ENCODE data around the gene MISP3. TPM values are rescaled to one million over a fixed set of nuclear protein-coding genes. Genes with fewer than 3 reads are reported as not detected.
A peak's percentile ranks its signal among the peaks of the same experiment; 100 is the strongest.
"Not testable (repeated sequence)": the region's sequence is repeated elsewhere in the genome, so short reads cannot be mapped to it uniquely, and the experiment has no call there.

The MISP3 gene
- total RNA-seq, 3 donors from 2014 or later: 4.6 to 6.4 (median 5.0) TPM

DNA sequence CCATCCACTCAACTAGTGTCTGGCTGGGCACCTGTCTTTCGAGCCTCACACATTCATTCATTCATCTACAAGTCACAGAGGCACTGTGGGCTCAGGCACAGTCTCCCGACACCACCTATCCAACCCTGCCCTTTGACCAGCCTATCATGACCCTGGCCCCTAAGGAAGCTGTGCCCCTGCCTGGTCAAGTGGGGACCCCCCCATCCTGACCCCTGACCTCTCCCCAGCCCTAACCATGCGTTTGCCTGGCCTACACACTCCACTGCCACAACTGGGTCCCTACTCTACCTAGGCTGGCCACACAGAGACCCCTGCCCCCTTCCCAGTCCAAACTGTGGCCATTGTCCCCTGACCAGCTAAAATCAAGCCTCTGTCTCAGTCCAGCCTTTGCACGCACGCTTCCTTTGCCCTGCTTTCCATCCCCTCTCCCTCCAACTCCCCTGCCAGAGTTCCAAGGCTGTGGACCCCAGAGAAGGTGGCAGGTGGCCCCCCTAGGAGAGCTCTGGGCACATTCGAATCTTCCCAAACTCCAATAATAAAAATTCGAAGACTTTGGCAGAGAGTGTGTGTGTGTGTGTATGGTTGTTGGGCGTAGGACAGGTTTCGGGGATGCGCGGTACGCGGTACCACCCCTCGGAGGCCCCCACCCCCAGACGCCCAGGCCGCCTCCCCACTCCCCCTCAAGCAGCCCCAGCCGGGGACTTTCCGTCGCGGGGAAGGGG, 41.4 kb upstream of the MISP3 start:
- H3K4me3 ChIP-seq: peak overlapping the region; percentile 57 to 78 (median 66)
- TF ChIP-seq POLR2A (IDR thresholded peaks at IDR 0.05): no peak
- no peak for TF ChIP-seq POLR2AphosphoS5 (IDR thresholded peaks at IDR 0.05)
- TF ChIP-seq, protein P1, sequence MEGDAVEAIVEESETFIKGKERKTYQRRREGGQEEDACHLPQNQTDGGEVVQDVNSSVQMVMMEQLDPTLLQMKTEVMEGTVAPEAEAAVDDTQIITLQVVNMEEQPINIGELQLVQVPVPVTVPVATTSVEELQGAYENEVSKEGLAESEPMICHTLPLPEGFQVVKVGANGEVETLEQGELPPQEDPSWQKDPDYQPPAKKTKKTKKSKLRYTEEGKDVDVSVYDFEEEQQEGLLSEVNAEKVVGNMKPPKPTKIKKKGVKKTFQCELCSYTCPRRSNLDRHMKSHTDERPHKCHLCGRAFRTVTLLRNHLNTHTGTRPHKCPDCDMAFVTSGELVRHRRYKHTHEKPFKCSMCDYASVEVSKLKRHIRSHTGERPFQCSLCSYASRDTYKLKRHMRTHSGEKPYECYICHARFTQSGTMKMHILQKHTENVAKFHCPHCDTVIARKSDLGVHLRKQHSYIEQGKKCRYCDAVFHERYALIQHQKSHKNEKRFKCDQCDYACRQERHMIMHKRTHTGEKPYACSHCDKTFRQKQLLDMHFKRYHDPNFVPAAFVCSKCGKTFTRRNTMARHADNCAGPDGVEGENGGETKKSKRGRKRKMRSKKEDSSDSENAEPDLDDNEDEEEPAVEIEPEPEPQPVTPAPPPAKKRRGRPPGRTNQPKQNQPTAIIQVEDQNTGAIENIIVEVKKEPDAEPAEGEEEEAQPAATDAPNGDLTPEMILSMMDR (IDR thresholded peaks at IDR 0.05): no peak
- H3K27ac ChIP-seq: peak overlapping the region; percentile 75 to 79
- no peaks in the 10 kb centered on the region for H3K36me3 ChIP-seq
- no peak for DNase-seq (ENCODE audit: low spot score in 2 of 2)
- no peaks in the 10 kb centered on the region for H3K27me3 ChIP-seq
- H3K9me3 ChIP-seq: no peaks in the 10 kb centered on the region
- intact Hi-C loops (cut with DNase I; ENCODE audit: low total_unique reads): no loop called here
- peaks cover 0 to 4% of the 10 kb centered on the region in 2 donors for H3K4me1 ChIP-seq

DNA sequence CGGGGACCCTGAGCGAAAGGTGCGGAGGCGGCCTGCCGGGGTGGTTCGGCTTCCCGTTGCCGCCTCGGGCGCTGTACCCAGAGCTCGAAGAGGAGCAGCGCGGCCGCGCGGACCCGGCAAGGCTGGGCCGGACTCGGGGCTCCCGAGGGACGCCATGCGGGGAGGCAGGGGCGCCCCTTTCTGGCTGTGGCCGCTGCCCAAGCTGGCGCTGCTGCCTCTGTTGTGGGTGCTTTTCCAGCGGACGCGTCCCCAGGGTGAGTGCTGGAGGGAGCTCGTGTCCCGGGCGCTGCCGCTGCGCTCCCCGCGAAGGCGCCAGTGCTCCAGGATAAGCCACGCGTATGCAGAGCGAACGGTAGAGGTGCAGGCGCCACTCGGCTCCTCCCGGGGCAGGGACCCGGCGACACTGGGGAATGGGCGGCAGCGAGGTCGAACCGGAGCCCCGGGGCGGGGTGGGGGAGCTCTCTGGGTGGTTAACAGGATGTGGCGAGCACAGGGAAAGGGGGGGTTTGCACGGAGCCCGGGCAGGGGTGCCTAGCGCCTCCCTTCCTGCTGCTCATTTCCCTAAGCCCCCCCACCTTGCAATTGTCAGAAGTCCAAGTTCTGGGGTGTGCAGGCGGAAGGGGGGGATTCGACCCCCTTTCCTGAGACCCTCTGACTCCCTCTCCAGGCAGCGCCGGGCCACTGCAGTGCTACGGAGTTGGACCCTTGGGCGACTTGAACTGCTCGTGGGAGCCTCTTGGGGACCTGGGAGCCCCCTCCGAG, 40.7 kb upstream of the MISP3 start, which contains the start of gene IL27RA:
Gene IL27RA, plus strand, starts transcription at position 44 of the 762 bp plus-strand sequence. Its CDS starts 111 bp downstream, at position 155.
- H3K4me3 ChIP-seq: peak within 1 kb of the TSS; percentile 57 to 78 (median 66)
- H3K9me3 ChIP-seq: no peaks in the 10 kb centered on the region
- TF ChIP-seq POLR2AphosphoS5 (IDR thresholded peaks at IDR 0.05) (peak in 1 of 3 donors; percentile 17), POLR2A (IDR thresholded peaks at IDR 0.05) (no peak)
- TF ChIP-seq, protein P1 (IDR thresholded peaks at IDR 0.05): peak in 2 of 3 donors; percentile 38 to 68
- H3K4me1 ChIP-seq: peaks cover 0 to 4% of the 10 kb centered on the region in 2 donors
- peak in 1 of 2 donors; percentile 36 for DNase-seq (ENCODE audit: low spot score in 2 of 2)
- H3K27me3 ChIP-seq: no peaks in the 10 kb centered on the region
- intact Hi-C loops (cut with DNase I; ENCODE audit: low total_unique reads): no loop called here
- no peaks in the 10 kb centered on the region for H3K36me3 ChIP-seq
- H3K27ac ChIP-seq: peak within 1 kb of the TSS; percentile 75 to 79

DNA sequence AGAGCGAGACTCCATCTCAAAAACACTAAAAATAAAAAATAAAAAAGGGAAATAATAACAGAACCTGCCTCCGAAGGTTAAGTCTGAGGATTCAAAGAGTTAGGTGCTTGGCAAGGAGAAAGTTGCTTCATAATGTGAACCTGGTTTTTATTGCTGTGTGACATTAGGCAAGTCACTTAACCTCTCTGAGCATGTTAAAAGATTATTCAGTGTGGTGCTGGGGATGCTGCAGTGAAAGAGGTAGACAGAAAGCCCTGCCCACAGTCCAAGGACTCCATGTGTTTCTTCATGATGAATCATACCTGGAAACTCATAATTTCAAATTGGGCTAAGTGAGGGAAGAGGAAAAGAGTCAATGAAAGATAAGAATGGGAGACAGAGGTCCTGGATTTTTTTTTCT, 38.6 kb upstream of the MISP3 start:
- Histone ChIP-seq H3K4me3 (no peak overlapping the region), H3K9me3 (no peaks in the 10 kb centered on the region), H3K27me3 (no peaks in the 10 kb centered on the region), H3K27ac (no peak overlapping the region), H3K4me1 (peaks cover 0 to 4% of the 10 kb centered on the region in 2 donors), H3K36me3 (no peaks in the 10 kb centered on the region)
- no peak for DNase-seq (ENCODE audit: low spot score in 2 of 2)
- intact Hi-C loops (cut with DNase I; ENCODE audit: low total_unique reads): no loop called here
- TF ChIP-seq, protein P1 (IDR thresholded peaks at IDR 0.05): no peak
- no peak for TF ChIP-seq POLR2A (IDR thresholded peaks at IDR 0.05)
- no peak for TF ChIP-seq POLR2AphosphoS5 (IDR thresholded peaks at IDR 0.05)

DNA sequence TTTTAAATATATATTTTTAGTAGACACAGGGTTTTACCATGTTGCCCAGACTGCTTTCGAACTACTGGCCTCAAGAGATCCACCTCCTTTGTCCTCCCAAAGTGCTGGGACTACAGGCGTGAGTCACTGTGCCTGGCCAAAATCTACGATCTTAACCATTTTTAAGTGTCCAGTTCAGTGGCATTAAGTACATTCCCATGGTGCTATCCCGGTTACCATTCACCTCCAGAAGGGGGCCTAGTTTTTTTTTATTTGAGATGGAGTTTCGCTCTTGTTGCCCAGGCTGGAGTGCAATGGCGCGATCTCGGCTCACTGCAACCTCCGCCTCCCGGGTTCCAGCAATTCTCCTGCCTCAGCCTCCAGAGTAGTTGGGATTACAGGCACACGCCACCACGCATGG, 37.4 kb upstream of the MISP3 start:
- H3K36me3 ChIP-seq; H3K27me3 ChIP-seq; H3K4me3 ChIP-seq; intact Hi-C loops (cut with DNase I; ENCODE audit: low total_unique reads); H3K4me1 ChIP-seq; H3K27ac ChIP-seq; DNase-seq (ENCODE audit: low spot score in 2 of 2); H3K9me3 ChIP-seq: not testable (repeated sequence)

DNA sequence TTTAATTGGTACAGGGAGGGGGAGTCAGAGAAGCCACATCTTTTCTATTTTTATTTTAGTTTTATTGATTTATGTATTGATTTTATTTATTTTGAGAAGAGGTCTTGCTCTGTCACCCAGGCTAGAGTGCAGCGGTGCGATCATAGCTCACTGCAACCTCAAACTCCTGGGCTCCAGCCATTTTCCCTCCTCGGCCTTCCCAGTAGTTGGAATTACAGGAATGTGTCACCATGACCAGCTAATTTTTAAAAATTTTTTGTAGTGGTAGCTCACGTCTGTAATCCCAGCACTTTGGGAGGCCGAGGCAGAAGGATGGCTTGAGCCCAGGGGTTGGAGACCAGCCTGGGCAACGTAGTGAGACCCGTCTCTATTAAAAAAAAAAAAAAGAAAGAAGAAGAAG, 36.9 kb upstream of the MISP3 start:
- no peaks in the 10 kb centered on the region for H3K27me3 ChIP-seq
- no peaks in the 10 kb centered on the region for H3K9me3 ChIP-seq
- DNase-seq (ENCODE audit: low spot score in 2 of 2): no peak
- H3K36me3 ChIP-seq: no peaks in the 10 kb centered on the region
- intact Hi-C loops (cut with DNase I; ENCODE audit: low total_unique reads): no loop called here
- H3K27ac ChIP-seq: no peak overlapping the region
- H3K4me1 ChIP-seq: peaks cover 0 to 4% of the 10 kb centered on the region in 2 donors
- no peak for TF ChIP-seq POLR2AphosphoS5 (IDR thresholded peaks at IDR 0.05)
- TF ChIP-seq, protein P1 (IDR thresholded peaks at IDR 0.05): no peak
- TF ChIP-seq POLR2A (IDR thresholded peaks at IDR 0.05): no peak
- H3K4me3 ChIP-seq: no peak overlapping the region
